NCI-H1436 treated with DMSO at 0.1 percent for 48 hours (cell line): Measurements from ENCODE around the gene EPYC.

ENCODE experiments used
- DNase-seq: peaks from one replicate; lab custom pipeline; 2025; lab: John Stamatoyannopoulos, UW

Gene EPYC

GRCh38 chr12:90954921-90955320, 49.9 kb downstream of the EPYC start, which contains the start of gene CCER1:
TSS of gene CCER1 (minus strand) at chr12:90955176. CDS start at chr12:90954742, 434 bp downstream.
- DNase-seq: no peak

DNA sequence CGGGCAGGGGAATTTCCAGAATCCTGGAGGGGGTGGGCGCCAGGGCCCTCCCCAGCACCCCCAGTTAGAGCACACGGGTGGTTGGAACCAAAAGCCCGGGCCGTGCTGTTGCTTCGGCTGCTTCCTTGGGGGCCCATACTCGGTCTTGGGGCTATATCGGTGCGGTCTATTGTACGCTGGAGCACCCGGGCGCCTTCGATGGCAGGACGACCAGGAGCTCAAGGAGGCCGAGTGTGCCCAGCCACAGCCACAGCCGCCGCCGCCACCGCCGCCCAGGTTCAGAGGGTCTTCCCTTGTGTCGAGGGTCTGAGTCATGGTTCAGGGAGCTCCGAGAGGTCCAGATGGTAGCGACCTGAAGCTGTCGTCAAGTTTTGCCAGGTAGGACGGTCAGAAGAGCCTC, 50.3 kb downstream of the EPYC start:
- no peak for DNase-seq

DNA sequence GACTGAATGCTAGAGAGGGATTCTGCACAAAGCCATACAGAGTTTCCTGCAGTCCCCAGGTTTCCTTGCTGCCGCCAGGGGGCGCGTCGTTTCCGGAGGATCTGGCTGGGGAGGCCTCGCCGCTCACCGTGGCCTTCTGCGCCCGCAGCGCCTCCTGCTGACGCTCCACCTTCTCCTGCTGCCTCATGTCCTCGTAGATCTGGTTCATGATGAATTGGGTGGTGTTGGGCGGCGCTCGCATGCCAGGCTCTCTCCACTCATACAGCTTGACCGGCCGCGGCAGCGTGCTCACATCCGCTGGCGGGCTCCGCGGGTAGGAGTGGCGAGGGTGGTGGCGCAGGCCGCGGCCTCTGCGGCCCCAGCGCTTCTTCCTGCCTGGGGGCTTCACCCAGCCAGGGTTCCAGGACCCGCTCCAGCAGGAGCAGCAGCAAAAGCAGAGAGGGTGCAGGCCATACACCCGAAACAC, 50.8 kb downstream of the EPYC start:
- no peak for DNase-seq

- DNase-seq: no peak
Observed at GRCh38 chr12:90951432-90952105, 53.2 kb downstream of the EPYC start.

- DNase-seq: no peak
Observed at GRCh38 chr12:90947869-90948268, 56.9 kb downstream of the EPYC start.

GRCh38 chr12:90945070-90945649, 59.6 kb downstream of the EPYC start:
- DNase-seq: no peak

DNA sequence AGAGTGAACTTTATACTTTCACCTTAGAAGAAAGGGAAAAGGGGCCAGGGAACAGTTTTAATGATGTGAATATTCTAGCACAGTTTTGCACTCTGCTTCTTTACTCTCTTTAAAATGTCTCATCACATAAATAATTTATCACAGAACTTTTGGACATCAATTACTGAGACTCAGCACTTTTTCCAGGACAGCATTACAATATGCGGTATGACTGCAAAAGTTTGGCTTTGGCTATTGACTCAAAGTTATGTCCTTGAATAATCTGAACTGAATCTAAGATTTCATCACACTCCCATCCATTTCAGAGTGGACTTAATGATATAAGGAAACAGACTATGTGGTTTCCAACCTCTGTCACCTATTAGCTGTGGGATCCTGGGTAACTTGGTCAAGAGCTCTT, 61.5 kb downstream of the EPYC start:
- no peak for DNase-seq

- DNase-seq: no peak
Observed at GRCh38 chr12:90940872-90941499, 63.8 kb downstream of the EPYC start.

GRCh38 chr12:90939382-90939781, 65.4 kb downstream of the EPYC start:
- DNase-seq: no peak

- no peak for DNase-seq
Observed at GRCh38 chr12:90938451-90938850, 66.3 kb downstream of the EPYC start.

DNA sequence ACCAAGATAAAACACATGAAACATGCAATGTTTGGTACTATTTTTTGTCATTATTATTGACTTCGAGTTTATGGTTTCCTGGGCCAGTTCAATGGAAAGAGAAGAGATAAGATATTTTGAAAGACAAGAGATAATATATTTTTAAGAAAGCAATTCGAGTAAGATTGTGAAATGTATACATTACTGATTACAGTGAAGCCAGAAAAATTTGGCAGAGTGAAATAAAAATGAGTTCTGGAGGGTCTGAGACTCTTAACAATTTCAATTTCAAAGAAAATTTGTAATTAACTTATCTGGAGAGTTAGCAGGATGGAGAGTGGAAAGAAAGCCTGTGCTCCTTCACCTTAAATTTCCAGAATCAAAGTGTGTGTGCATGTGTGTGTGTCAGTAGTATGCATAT, 67.1 kb downstream of the EPYC start:
- no peak for DNase-seq

GRCh38 chr12:90936230-90937005, 68.4 kb downstream of the EPYC start:
- no peak for DNase-seq

DNA sequence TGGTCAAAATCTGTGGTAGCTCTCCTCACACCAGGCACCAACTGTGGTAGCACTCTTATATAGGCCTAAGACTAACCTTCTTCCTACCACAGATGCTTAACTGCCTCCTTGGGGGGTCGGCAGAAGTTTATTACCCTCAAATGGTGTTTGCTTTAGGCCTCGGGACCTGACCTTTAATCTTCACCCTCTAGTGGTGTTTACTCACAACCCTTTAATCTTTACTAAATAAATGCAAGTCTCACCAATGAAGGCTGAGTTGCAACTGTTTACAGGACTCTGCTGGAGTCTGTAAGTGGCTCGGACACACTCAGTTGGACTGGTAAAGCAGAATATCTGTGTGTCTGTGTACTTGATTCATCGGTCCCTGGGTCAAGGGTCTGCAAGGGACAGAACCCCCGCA, 79.2 kb downstream of the EPYC start:
- no peak for DNase-seq

DNA sequence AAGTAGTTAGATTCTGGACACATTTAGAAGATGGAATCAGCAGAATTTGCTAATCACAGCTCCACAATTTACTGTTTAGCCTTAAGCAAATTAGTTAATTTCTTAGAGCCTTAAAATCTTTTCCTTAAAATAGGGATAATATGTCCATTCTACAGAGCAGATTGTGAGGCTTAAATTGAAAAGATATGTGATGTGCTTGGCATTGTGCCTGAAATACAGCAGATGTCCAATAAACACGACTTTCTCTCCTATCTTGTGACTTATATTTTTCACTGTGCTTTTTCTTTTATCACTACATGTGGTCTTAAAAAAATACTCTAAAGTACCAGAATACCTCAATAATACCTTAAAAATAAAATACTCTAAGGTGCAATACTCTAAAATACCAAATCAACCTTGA, 80.4 kb downstream of the EPYC start:
- no peak for DNase-seq

DNA sequence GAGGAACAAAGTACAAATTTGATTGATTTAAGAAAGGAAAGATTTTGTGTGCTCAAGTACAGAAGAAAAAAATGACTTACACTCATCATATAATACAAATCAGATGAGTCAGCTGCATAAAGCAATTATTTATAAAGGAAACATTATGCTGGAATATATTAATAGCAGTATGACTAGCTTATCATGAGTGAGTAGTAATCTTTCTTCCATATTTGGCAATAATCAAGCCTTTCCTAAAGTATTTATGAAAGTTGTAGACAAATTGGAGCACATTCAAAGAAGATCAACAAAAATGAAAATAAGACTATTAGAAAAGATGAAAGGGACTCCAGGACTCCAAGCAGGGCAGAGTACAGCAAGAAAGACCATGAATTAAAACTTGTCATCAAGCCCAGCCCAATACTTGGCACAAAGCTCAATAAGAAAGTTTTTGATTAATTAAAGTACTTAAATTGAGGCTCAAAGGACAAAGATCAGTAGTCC, 82.6 kb downstream of the EPYC start:
- DNase-seq: no peak

DNA sequence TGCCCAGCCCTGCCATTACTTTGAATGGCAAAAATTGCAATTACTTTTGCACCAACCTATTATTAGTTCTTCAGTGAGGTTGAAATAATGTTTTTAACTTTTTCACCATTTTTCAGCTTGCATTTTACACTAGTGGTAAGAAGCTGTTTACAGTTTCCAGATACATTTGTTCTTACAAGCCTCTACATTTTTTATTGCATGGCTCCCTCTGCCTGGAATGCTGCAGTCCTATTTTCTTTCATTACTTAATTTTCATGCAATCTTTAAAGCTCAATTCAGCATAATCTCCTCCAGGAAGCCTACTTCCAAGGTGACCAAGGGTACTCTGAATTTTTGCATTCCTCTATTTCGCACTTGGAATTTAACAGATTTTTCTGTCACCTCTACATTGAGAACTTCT, 83.2 kb downstream of the EPYC start:
- no peak for DNase-seq

- DNase-seq: no peak
Observed at GRCh38 chr12:90920222-90920621, 84.5 kb downstream of the EPYC start.

GRCh38 chr12:90917431-90917830, 87.3 kb downstream of the EPYC start:
- DNase-seq: no peak

DNA sequence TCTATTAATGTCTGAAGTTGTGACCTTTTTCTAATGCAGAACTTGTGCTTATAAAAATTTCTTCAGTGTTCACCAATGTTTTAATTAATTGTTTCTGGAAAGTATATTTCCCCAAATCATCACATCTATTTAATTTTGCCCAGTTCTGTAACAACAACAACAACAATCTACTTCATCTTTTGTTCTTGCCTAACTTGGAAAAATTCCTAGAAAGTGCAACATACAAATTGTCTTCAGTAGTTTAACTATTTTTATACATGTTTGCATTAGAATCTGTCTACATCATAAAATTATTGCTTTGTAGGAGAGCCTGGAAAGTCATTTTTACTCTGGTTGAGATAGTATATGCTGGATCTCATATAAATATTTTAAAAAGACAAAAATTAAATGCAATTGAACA, 88.3 kb downstream of the EPYC start:
- no peak for DNase-seq

DNA sequence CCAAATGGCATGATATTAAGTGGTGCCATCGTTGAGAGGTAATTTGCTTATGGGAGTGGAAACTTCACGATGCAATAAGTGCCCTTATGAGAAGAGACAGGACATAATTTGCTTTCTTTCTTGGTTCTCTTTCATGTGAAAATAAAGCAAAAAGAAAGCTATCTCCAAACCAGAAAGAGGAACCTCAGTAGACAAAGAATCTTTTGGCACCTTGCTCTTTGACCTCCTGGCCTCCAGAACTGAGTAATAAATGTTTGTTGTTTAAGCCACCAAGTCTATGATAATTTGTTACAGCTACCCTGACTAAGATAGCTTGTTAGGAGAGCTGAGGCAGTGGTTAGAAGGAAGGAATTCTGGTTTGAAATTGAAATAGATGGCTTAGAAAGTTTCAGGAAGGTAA, 89.4 kb downstream of the EPYC start:
- DNase-seq: no peak
